ENCODE data around the gene AQP9. TPM values are rescaled to one million over a fixed set of nuclear protein-coding genes. Genes with fewer than 3 reads are reported as not detected.

The AQP9 gene
- total and polyA plus RNA-seq, 2 of the 8 experiments (the other 6 are each of a cell fraction or from before 2014, with no cell fraction given), result not detected

DNA sequence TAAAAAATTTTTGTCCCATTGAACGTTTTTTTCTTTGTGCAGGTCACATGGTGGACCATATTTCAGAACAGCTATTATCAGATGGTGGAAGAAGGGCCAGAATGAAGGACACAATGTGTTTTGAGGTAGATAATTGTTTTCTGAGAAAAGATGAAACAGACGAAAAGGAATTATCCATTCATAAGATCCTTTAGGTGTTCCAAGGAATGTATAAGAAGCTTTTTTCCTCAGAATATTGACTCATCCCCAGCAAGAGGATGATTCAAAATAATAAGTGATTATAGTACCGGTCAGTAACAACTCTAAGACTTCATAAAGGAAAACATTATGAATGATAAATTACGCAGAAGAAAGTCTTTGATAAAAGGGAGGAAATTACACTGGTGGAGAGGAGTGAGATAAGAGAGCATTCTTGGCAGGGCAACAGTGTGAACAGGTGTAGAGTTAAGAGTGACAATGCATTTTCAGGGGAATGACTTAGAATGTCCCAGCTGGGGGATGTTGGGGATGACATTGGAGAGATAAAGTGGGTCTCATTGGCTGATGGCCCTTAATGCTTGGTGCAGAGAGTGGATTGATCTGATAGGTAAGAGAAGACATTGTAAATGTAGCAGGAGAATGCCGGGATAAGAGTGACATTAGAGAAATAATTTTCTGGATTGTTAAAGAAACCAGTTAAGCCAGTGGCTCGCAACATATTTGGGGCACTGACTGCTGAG is 27.0 kb upstream of the AQP9 start (continued):
- TF ChIP-seq POU5F1 (IDR thresholded peaks at IDR 0.05; ENCODE audit: low read depth, low read length), result no peak
- no peak for TF ChIP-seq SP2 (IDR thresholded peaks at IDR 0.05; ENCODE audit: low read length)
- no peak for TF ChIP-seq ATF2 (IDR thresholded peaks at IDR 0.05; ENCODE audit: low read length)
